ENCODE results near the gene ABCA4. TPM values are rescaled to one million over a fixed set of nuclear protein-coding genes. Genes with fewer than 3 reads are reported as not detected.
"Not testable (repeated sequence)": the region's sequence is repeated elsewhere in the genome, so short reads cannot be mapped to it uniquely, and the experiment has no call there.

ABCA4 gene
- total RNA-seq, 5 donors from 2014 or later (not counting 1 experiment from before 2014, with no cell fraction given), result not detected

DNA sequence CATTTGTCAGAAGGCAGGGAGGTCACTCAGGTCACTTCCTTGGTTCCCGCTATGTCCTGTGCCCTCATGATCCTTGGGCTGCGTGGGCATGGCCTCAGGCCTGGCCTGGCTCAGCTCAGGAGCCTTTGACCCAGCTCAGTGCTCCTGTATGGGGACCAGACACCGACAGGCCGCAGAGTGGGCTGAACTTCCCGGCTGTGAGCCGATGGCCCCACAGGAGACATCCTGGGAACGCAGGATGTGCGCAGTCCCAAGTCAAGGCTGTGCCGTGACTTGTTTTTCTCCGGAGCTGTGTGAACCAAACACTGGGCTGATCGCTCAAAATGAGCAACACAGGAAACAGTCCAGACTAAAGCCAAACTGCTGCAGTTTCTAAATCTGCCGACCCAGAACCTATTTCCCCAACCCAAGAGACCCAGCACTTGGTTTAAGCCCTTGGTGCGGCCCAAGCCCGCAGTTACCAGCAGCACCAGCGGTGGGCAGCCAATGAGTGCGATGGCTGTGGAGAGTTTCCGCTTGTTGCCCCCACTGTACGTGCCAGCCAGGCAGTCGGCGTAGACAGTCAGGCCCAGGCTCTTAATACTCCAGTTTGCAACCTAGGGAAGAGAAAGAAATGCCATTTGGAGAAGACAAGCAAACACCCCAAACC is 119.4 kb downstream of the ABCA4 start:
- no peak overlapping the region for H3K27ac Mint-ChIP-seq
- no peak overlapping the region for H3K27ac ChIP-seq (ENCODE audit: low read length)
- no peaks in the 10 kb centered on the region for H3K36me3 Mint-ChIP-seq
- no peaks in the 10 kb centered on the region for H3K36me3 ChIP-seq (ENCODE audit: control insufficient read depth in 2 of 2, extremely low read depth in 1 of 2, insufficient read depth in 1 of 2, low read length in 1 of 2)
- peaks cover 13 to 28% of the 10 kb centered on the region in 2 donors for H3K27me3 Mint-ChIP-seq
- H3K4me1 Mint-ChIP-seq, result no peaks in the 10 kb centered on the region
- ChIA-PET POLR2A (no interaction called here), CTCF (no interaction called here)
- WGBS (ENCODE audit: insufficient coverage), result 78% methylated on average over 15 of the region's 20 CpGs
- no peak overlapping the region for H3K4me3 Mint-ChIP-seq
- H3K27me3 ChIP-seq (replicated peaks in 1 of 2; ENCODE audit: control insufficient read depth in 2 of 2, extremely low read depth in 1 of 2, insufficient read depth in 2 of 2, low read length in 1 of 2), result peaks cover 0 to 31% of the 10 kb centered on the region in 2 experiments
- no peaks in the 10 kb centered on the region for H3K4me1 ChIP-seq (ENCODE audit: control insufficient read depth in 1 of 2, extremely low read depth in 1 of 2, insufficient read depth in 2 of 2, low read length in 2 of 2)
- H3K9me3 ChIP-seq, result no peaks in the 10 kb centered on the region
- DNase-seq (no peak), ATAC-seq (replicated peaks in 1 of 4) (no peak)
- no peak overlapping the region for H3K4me3 ChIP-seq (ENCODE audit: control insufficient read depth in 1 of 2, extremely low read depth in 1 of 2, low read length in 1 of 2)
- H3K9me3 Mint-ChIP-seq, result no peaks in the 10 kb centered on the region

GRCh38 chr1:94000510-94001282 is 120.3 kb downstream of the ABCA4 start:
- ChIA-PET POLR2A (no interaction called here), CTCF (no interaction called here)
- Mint-ChIP-seq H3K27ac (no peak overlapping the region), H3K4me3 (no peak overlapping the region), H3K36me3 (no peaks in the 10 kb centered on the region), H3K4me1 (no peaks in the 10 kb centered on the region), H3K27me3 (peaks cover 13 to 31% of the 10 kb centered on the region in 2 donors), H3K9me3 (no peaks in the 10 kb centered on the region)
- H3K4me3 ChIP-seq (ENCODE audit: control insufficient read depth in 1 of 2, extremely low read depth in 1 of 2, low read length in 1 of 2), result no peak overlapping the region
- no peak for DNase-seq
- peaks cover 0 to 2% of the 10 kb centered on the region in 2 experiments for H3K4me1 ChIP-seq (ENCODE audit: control insufficient read depth in 1 of 2, extremely low read depth in 1 of 2, insufficient read depth in 2 of 2, low read length in 2 of 2)
- 82% methylated on average over 3 of the region's 12 CpGs for WGBS (ENCODE audit: insufficient coverage)
- no peak for ATAC-seq (replicated peaks in 1 of 4)
- peaks cover 0 to 32% of the 10 kb centered on the region in 2 experiments for H3K27me3 ChIP-seq (replicated peaks in 1 of 2; ENCODE audit: control insufficient read depth in 2 of 2, extremely low read depth in 1 of 2, insufficient read depth in 2 of 2, low read length in 1 of 2)
- H3K9me3 ChIP-seq, result no peaks in the 10 kb centered on the region
- no peaks in the 10 kb centered on the region for H3K36me3 ChIP-seq (ENCODE audit: control insufficient read depth in 2 of 2, extremely low read depth in 1 of 2, insufficient read depth in 1 of 2, low read length in 1 of 2)
- H3K27ac ChIP-seq (ENCODE audit: low read length), result no peak overlapping the region

- Mint-ChIP-seq H3K4me3 (no peak overlapping the region), H3K36me3 (no peaks in the 10 kb centered on the region), H3K4me1 (no peaks in the 10 kb centered on the region), H3K27me3 (peaks cover 12 to 30% of the 10 kb centered on the region in 2 donors), H3K9me3 (no peaks in the 10 kb centered on the region), H3K27ac (no peak overlapping the region)
- peaks cover 0 to 32% of the 10 kb centered on the region in 2 experiments for H3K27me3 ChIP-seq (replicated peaks in 1 of 2; ENCODE audit: control insufficient read depth in 2 of 2, extremely low read depth in 1 of 2, insufficient read depth in 2 of 2, low read length in 1 of 2)
- DNase-seq (no peak), ATAC-seq (replicated peaks in 1 of 4) (no peak)
- no CpG with 5 or more reads among the region's 3 CpGs for WGBS (ENCODE audit: insufficient coverage)
- H3K4me3 ChIP-seq (ENCODE audit: control insufficient read depth in 1 of 2, extremely low read depth in 1 of 2, low read length in 1 of 2), result no peak overlapping the region
- CTCF ChIA-PET, result no interaction called here
- H3K9me3 ChIP-seq, result no peaks in the 10 kb centered on the region
- no peak overlapping the region for H3K27ac ChIP-seq (ENCODE audit: low read length)
- H3K36me3 ChIP-seq (ENCODE audit: control insufficient read depth in 2 of 2, extremely low read depth in 1 of 2, insufficient read depth in 1 of 2, low read length in 1 of 2), result no peaks in the 10 kb centered on the region
- POLR2A ChIA-PET, result no interaction called here
- H3K4me1 ChIP-seq (ENCODE audit: control insufficient read depth in 1 of 2, extremely low read depth in 1 of 2, insufficient read depth in 2 of 2, low read length in 2 of 2), result peaks cover 0 to 2% of the 10 kb centered on the region in 2 experiments
Measured at GRCh38 chr1:93999840-94000415, 121.0 kb downstream of the ABCA4 start.

- H3K9me3 Mint-ChIP-seq; H3K27ac Mint-ChIP-seq; H3K9me3 ChIP-seq; H3K27ac ChIP-seq (ENCODE audit: low read length); H3K36me3 Mint-ChIP-seq; H3K4me1 ChIP-seq (ENCODE audit: control insufficient read depth in 1 of 2, extremely low read depth in 1 of 2, insufficient read depth in 2 of 2, low read length in 2 of 2); DNase-seq; CTCF ChIA-PET; H3K4me3 ChIP-seq (ENCODE audit: control insufficient read depth in 1 of 2, extremely low read depth in 1 of 2, low read length in 1 of 2); H3K4me1 Mint-ChIP-seq; H3K36me3 ChIP-seq (ENCODE audit: control insufficient read depth in 2 of 2, extremely low read depth in 1 of 2, insufficient read depth in 1 of 2, low read length in 1 of 2); POLR2A ChIA-PET; ATAC-seq (replicated peaks in 1 of 4); H3K4me3 Mint-ChIP-seq: not testable (repeated sequence)
- H3K27me3 Mint-ChIP-seq, result peaks cover 15 to 29% of the 10 kb centered on the region in 2 donors
- no CpG with 5 or more reads among the region's 4 CpGs for WGBS (ENCODE audit: insufficient coverage)
- peaks cover 0 to 32% of the 10 kb centered on the region in 2 experiments for H3K27me3 ChIP-seq (replicated peaks in 1 of 2; ENCODE audit: control insufficient read depth in 2 of 2, extremely low read depth in 1 of 2, insufficient read depth in 2 of 2, low read length in 1 of 2)
Measured at GRCh38 chr1:93998532-93998931, 122.4 kb downstream of the ABCA4 start.

- Histone ChIP-seq H3K9me3 (no peaks in the 10 kb centered on the region), H3K27ac (ENCODE audit: low read length) (no peak overlapping the region), H3K27me3 (replicated peaks in 1 of 2; ENCODE audit: control insufficient read depth in 2 of 2, extremely low read depth in 1 of 2, insufficient read depth in 2 of 2, low read length in 1 of 2) (peaks cover 0 to 36% of the 10 kb centered on the region in 2 experiments), H3K4me1 (ENCODE audit: control insufficient read depth in 1 of 2, extremely low read depth in 1 of 2, insufficient read depth in 2 of 2, low read length in 2 of 2) (peaks cover 0 to 2% of the 10 kb centered on the region in 2 experiments), H3K4me3 (ENCODE audit: control insufficient read depth in 1 of 2, extremely low read depth in 1 of 2, low read length in 1 of 2) (no peak overlapping the region), H3K36me3 (ENCODE audit: control insufficient read depth in 2 of 2, extremely low read depth in 1 of 2, insufficient read depth in 1 of 2, low read length in 1 of 2) (no peaks in the 10 kb centered on the region)
- no peak for DNase-seq
- Mint-ChIP-seq H3K9me3 (no peaks in the 10 kb centered on the region), H3K36me3 (no peaks in the 10 kb centered on the region), H3K27ac (no peak overlapping the region), H3K4me1 (no peaks in the 10 kb centered on the region), H3K4me3 (no peak overlapping the region), H3K27me3 (peaks cover 15 to 31% of the 10 kb centered on the region in 2 donors)
- WGBS (ENCODE audit: insufficient coverage), result 72% methylated on average over 5 of the region's 7 CpGs
- POLR2A ChIA-PET, result no interaction called here
- ATAC-seq (replicated peaks in 1 of 4), result no peak
- CTCF ChIA-PET, result no interaction called here
Measured at GRCh38 chr1:93997756-93998155, 123.2 kb downstream of the ABCA4 start.

DNA sequence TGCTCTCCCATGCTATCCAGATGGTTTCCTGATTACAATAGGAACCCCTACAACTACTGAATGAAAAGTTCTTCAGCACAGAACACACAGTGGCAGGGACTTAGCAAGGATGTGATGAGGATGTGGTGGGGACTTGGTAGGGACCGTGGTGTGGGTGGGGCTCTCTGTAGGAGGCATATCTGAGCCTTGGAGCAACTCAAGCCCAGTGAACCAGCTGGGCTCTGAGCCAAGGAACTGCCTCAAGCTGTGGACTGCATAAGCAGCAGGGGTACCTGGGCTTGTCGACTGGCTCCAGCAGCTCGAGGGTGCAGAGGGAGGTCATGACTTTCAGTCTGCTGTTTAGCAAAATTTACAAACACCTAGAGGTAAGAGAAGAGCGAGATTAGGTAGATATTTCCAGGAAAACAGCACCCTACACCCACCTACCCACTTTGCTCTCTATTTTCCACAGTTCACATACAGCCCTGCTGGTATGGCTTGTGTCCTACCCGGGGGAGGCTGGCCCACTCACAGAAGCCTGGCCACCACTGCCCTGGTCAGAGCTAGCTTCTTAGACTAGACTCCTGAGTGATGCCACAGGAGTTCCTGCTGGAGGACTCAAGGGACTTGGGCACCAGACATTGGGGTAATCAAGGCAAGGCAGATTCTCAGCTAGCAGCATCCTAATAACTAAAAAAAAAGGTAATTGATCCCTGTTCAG is 125.0 kb downstream of the ABCA4 start:
- Histone ChIP-seq H3K4me3 (ENCODE audit: control insufficient read depth in 1 of 2, extremely low read depth in 1 of 2, low read length in 1 of 2) (no peak overlapping the region), H3K27ac (ENCODE audit: low read length) (no peak overlapping the region), H3K27me3 (replicated peaks in 1 of 2; ENCODE audit: control insufficient read depth in 2 of 2, extremely low read depth in 1 of 2, insufficient read depth in 2 of 2, low read length in 1 of 2) (peaks cover 0 to 23% of the 10 kb centered on the region in 2 experiments), H3K4me1 (ENCODE audit: control insufficient read depth in 1 of 2, extremely low read depth in 1 of 2, insufficient read depth in 2 of 2, low read length in 2 of 2) (peaks cover 0 to 2% of the 10 kb centered on the region in 2 experiments), H3K36me3 (ENCODE audit: control insufficient read depth in 2 of 2, extremely low read depth in 1 of 2, insufficient read depth in 1 of 2, low read length in 1 of 2) (no peaks in the 10 kb centered on the region), H3K9me3 (no peaks in the 10 kb centered on the region)
- Mint-ChIP-seq H3K27ac (no peak overlapping the region), H3K9me3 (no peaks in the 10 kb centered on the region), H3K27me3 (peaks cover 17 to 32% of the 10 kb centered on the region in 2 donors), H3K36me3 (no peaks in the 10 kb centered on the region), H3K4me1 (no peaks in the 10 kb centered on the region), H3K4me3 (no peak overlapping the region)
- 33% methylated on average over 2 of the region's 5 CpGs for WGBS (ENCODE audit: insufficient coverage)
- ChIA-PET CTCF (interaction anchor here in 1 of 2 donors (0.6 kb wide), 1 partner anchor 885 kb away, joined by 3 read pairs; no protein-coding TSS in a partner anchor), POLR2A (no interaction called here)
- ATAC-seq (replicated peaks in 1 of 4) (no peak), DNase-seq (no peak)

Measured in T-cell (primary cell).